Activated B cell treated with CpG ODN at 0.5 μM for 24 hours (primary cell): Measurements from ENCODE around the gene NHS. TPM values are rescaled to one million over a fixed set of nuclear protein-coding genes. Genes with fewer than 3 reads are reported as not detected.

Experiments used
- ATAC-seq: fragments of 200-7000 bp; cut with Tn5 transposase; one replicate; pipeline ENCODE4 v1.10.0; 2021; ENCODE audit warnings: low read depth, mild to moderate bottlenecking, moderate library complexity
- CTCF ChIA-PET: fragments of 350-600 bp; sonication (Branson Sonifier 250); formaldehyde crosslinking; loops from one replicate; lab custom pipeline; 2021; ENCODE audit warnings: antibody characterized with exemption; lab: Charles Lee
- POLR2A ChIA-PET: fragments of 350-600 bp; sonication (Branson Sonifier 250); formaldehyde crosslinking; loops from one replicate; lab custom pipeline; 2021; ENCODE audit warnings: antibody characterized with exemption; lab: Charles Lee
- DNase-seq: peaks from one replicate; pipeline ENCODE4 v3.0.0; 2022
- H3K27ac Mint-ChIP-seq: one replicate; pipeline ENCODE4 v1.8.0; 2020; ENCODE audit warnings: mixed read lengths
- H3K27me3 Mint-ChIP-seq: one replicate; pipeline ENCODE4 v1.8.0; 2021; ENCODE audit warnings: mixed read lengths
- H3K36me3 Mint-ChIP-seq: one replicate; pipeline ENCODE4 v1.8.0; 2021; ENCODE audit warnings: low read depth, mixed read lengths
- H3K4me1 Mint-ChIP-seq: one replicate; pipeline ENCODE4 v1.8.0; 2021; ENCODE audit warnings: mixed read lengths
- H3K4me3 Mint-ChIP-seq: one replicate; pipeline ENCODE4 v1.8.0; 2020; ENCODE audit warnings: mild to moderate bottlenecking, mixed read lengths
- H3K9me3 Mint-ChIP-seq: one replicate; pipeline ENCODE4 v1.8.0; 2020; ENCODE audit warnings: mixed read lengths
- intact Hi-C: fragments of 100-400 bp; cut with micrococcal nuclease; formaldehyde crosslinking; loops from one replicate; pipeline ENCODE4 v1.15.1; 2024
- total RNA-seq: library from RNA; stranded (reverse); gene quantifications from 2 replicates; pipeline ENCODE4 v1.2.3, GENCODE V29; 2022
- TF ChIP-seq, protein P1 (sequence below): fragments of 200-600 bp; IDR thresholded peaks from one replicate; pipeline ENCODE4 v1.8.0; 2022; ENCODE audit warnings: antibody characterized with exemption, mild to moderate bottlenecking

NHS gene
- total RNA-seq, 1 donor from 2014 or later = not detected

DNA sequence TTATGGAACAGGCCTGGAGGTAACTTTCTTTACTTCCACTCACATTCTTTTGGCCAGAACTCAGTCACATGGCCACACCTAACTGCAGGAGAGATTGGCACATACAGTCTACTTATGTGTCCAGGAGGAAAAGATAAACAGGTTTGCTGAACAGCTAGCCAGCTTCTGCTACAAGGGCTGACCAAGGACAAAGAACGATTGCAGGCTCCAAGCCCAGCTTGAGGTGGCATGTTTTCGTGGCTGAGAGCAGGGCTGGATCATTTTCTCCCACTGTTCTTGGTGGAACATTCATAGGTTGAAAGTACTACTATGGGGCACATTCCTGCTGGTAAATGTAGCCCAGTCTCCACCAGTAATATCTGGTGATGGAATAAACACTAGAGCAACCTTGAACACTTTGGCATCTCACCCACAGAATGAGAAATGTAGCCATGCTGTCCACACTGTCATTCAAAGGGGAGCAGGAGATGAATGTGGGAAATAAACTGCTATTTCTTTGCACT is 28.2 kb downstream of the NHS start:
- H3K36me3 Mint-ChIP-seq = no peaks in the 10 kb centered on the region
- no peak overlapping the region for H3K4me3 Mint-ChIP-seq
- ATAC-seq = no peak
- H3K27me3 Mint-ChIP-seq = no peaks in the 10 kb centered on the region
- no peaks in the 10 kb centered on the region for H3K9me3 Mint-ChIP-seq
- DNase-seq = no peak
- POLR2A ChIA-PET = no interaction called here
- TF ChIP-seq, protein P1, sequence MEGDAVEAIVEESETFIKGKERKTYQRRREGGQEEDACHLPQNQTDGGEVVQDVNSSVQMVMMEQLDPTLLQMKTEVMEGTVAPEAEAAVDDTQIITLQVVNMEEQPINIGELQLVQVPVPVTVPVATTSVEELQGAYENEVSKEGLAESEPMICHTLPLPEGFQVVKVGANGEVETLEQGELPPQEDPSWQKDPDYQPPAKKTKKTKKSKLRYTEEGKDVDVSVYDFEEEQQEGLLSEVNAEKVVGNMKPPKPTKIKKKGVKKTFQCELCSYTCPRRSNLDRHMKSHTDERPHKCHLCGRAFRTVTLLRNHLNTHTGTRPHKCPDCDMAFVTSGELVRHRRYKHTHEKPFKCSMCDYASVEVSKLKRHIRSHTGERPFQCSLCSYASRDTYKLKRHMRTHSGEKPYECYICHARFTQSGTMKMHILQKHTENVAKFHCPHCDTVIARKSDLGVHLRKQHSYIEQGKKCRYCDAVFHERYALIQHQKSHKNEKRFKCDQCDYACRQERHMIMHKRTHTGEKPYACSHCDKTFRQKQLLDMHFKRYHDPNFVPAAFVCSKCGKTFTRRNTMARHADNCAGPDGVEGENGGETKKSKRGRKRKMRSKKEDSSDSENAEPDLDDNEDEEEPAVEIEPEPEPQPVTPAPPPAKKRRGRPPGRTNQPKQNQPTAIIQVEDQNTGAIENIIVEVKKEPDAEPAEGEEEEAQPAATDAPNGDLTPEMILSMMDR = no peak
- CTCF ChIA-PET = no interaction called here
- H3K4me1 Mint-ChIP-seq = no peaks in the 10 kb centered on the region
- intact Hi-C loops = no loop called here
- no peak overlapping the region for H3K27ac Mint-ChIP-seq

DNA sequence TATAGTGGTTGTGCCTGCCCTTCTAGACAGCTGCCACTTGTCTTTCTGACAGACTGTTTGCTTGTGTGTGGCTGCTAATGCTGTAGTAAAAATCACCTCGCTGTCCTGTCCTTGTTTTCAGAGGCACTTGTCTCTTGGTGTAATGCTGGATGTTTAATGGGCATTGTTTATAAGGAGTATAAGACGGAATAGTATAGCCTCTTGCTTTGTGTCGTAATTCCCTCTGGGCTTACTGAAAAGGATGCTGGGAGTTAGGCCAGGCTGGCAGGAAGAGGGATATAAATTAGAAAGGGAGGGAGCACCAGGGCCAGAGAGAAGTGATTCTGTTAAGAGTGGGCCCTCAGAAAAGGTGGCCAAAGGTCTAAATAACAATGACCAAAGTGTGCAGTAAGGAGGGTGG is 29.0 kb downstream of the NHS start:
- POLR2A ChIA-PET = no interaction called here
- Mint-ChIP-seq H3K27me3 (no peaks in the 10 kb centered on the region), H3K9me3 (no peaks in the 10 kb centered on the region), H3K4me3 (no peak overlapping the region), H3K36me3 (no peaks in the 10 kb centered on the region), H3K27ac (no peak overlapping the region), H3K4me1 (no peaks in the 10 kb centered on the region)
- CTCF ChIA-PET = no interaction called here
- intact Hi-C loops = no loop called here
- DNase-seq = no peak
- TF ChIP-seq, protein P1 = no peak
- ATAC-seq = no peak

DNA sequence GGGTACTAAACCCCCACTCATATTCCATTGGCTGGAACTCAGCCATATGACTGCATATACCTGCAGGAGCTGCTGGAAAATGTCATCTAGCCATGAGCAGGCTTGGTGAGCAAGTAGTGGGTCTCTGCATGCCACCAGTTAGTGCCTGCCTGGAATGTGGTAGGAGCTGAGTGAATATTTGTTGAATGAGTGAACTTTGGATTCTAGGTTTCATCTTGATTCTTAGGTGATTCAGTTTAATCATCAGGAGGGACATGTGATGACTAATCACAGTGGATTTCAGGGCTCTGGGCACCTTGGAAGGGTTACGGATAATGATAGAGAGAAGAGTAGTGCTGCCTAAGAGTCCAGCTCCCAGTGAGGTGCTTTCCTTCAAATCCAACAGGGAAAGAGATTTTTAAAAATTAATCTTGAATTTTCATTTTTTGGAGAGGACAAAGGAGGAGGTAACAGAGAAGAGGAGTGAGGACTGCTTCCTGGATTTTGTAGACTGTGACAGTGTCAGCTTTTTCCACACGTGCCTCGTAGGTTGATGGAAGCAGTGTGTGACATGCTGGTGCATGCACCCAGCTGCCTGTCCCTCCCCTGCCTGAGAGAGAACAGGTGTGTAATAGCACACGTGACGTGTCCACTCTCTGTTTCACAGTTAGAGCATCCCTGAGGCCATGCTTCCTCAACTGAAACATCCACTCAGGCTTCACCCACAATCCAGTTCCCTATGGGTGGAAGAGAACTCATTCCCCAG is 30.4 kb downstream of the NHS start:
- intact Hi-C loops = no loop called here
- CTCF ChIA-PET = no interaction called here
- POLR2A ChIA-PET = no interaction called here
- no peaks in the 10 kb centered on the region for H3K4me1 Mint-ChIP-seq
- DNase-seq (no peak), ATAC-seq (no peak)
- no peaks in the 10 kb centered on the region for H3K27me3 Mint-ChIP-seq
- no peak overlapping the region for H3K4me3 Mint-ChIP-seq
- TF ChIP-seq, protein P1 = no peak
- H3K9me3 Mint-ChIP-seq = no peaks in the 10 kb centered on the region
- no peaks in the 10 kb centered on the region for H3K36me3 Mint-ChIP-seq
- no peak overlapping the region for H3K27ac Mint-ChIP-seq

DNA sequence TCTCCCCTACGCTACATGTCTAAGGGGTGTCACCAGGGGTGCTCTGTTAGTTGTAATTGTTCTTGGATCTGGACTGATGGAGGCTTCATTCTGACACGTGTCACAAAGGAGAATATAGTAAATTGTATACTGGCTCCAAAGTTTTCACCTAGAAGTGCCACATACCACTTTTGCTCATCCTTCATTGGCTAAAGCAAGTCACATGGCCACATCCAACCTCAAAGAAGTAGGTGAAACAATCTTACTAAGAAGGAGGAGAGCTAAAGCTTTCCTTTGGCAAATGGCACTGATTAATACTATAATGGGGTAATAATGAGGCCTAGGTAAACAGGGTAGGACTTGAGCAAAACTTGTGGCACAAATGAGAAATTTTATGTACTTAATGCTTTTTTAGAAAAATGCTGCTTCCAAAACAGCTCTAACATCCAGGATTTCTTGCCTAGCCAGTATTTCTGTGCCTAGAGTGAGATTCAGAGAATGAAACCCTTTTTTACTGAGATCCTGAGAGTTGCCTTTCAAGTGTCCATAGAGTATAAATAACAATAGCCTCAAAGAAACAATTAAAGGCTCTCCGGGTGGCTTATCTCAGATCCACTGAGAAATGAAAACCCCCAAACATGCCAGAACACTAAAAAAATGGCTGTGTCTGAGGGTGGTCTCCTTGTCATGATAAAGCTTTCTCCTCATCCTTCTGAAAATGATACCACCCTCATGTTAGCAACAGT is 34.7 kb downstream of the NHS start:
- Mint-ChIP-seq H3K27ac (no peak overlapping the region), H3K4me1 (no peaks in the 10 kb centered on the region), H3K9me3 (no peaks in the 10 kb centered on the region), H3K36me3 (no peaks in the 10 kb centered on the region), H3K27me3 (no peaks in the 10 kb centered on the region), H3K4me3 (no peak overlapping the region)
- POLR2A ChIA-PET = no interaction called here
- ATAC-seq (no peak), DNase-seq (no peak)
- CTCF ChIA-PET = no interaction called here
- TF ChIP-seq, protein P1 = no peak
- intact Hi-C loops = no loop called here

DNA sequence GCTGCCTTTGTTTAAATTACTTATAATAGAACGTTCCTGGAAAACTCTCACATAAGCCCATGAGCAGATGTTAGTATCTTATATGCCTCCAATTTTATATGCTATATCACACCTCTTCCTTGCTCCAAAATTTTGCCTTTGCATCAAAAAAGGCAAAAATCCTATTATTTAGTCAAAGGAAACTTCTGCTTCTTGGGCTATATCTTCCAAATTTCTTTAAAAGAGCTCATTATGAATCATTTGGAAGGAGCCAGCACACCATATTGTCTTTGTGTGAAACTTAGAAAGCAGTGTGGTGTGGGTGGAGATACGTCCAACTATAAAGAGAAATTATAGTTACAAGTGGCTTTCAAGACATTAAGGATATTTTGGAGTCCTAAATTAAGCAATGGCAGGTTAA is 35.7 kb downstream of the NHS start:
- H3K4me1 Mint-ChIP-seq = no peaks in the 10 kb centered on the region
- H3K27me3 Mint-ChIP-seq = no peaks in the 10 kb centered on the region
- H3K36me3 Mint-ChIP-seq = no peaks in the 10 kb centered on the region
- CTCF ChIA-PET = no interaction called here
- intact Hi-C loops = no loop called here
- H3K9me3 Mint-ChIP-seq = no peaks in the 10 kb centered on the region
- H3K4me3 Mint-ChIP-seq = no peak overlapping the region
- H3K27ac Mint-ChIP-seq = no peak overlapping the region
- POLR2A ChIA-PET = no interaction called here
- ATAC-seq (no peak), DNase-seq (no peak)
- TF ChIP-seq, protein P1 = no peak
